Measurements from ENCODE around the gene FAM229B. TPM values are rescaled to one million over a fixed set of nuclear protein-coding genes. Genes with fewer than 3 reads are reported as not detected.

Gene FAM229B
- total and polyA plus RNA-seq, 9 of the 15 experiments (the other 6 are each of a cell fraction or from before 2014, with no cell fraction given) = 3.3 to 17.4 (median 5.8) TPM

- Histone ChIP-seq H3K4me2 (ENCODE audit: insufficient read depth, low read length) (no peak overlapping the region), H3K27ac (ENCODE audit: extremely low read depth, low read depth, low read length) (no peak overlapping the region), H3K79me2 (ENCODE audit: control insufficient read depth, insufficient read depth, low read length) (no peaks in the 10 kb centered on the region), H4K20me1 (replicated peaks; ENCODE audit: control insufficient read depth, insufficient read depth, low read length) (no peaks in the 10 kb centered on the region), H3K9me1 (ENCODE audit: control insufficient read depth, insufficient read depth, low read length) (no peaks in the 10 kb centered on the region), H3K27me3 (ENCODE audit: control insufficient read depth in 2 of 2, insufficient read depth in 2 of 2, low read length in 2 of 2) (no peaks in the 10 kb centered on the region; a peak in 1 of 5 replicates), H3K36me3 (ENCODE audit: control insufficient read depth, insufficient read depth, low read length) (no peaks in the 10 kb centered on the region), H3K4me3 (no peak overlapping the region), H3K9me3 (replicated peaks; ENCODE audit: control insufficient read depth, insufficient read depth, low read depth, low read length) (no peaks in the 10 kb centered on the region), H3K9ac (ENCODE audit: insufficient read depth in 1 of 2, low read depth in 2 of 2, low read length in 2 of 2) (no peak overlapping the region), H3K4me1 (replicated peaks in 1 of 2; ENCODE audit: control insufficient read depth in 2 of 2, insufficient read depth in 2 of 2, low read length in 2 of 2) (no peaks in the 10 kb centered on the region), H2AFZ (ENCODE audit: low read depth, low read length) (no peak overlapping the region)
- POLR2A ChIA-PET = interaction anchor here (1.0 kb wide), 1 partner anchor 14 kb away, joined by 4 read pairs; no protein-coding TSS in a partner anchor
- CTCF ChIA-PET (ENCODE audit: low intra/inter-chr PET ratio) = no interaction called here
- no TSS peak for BruUV-seq (replicated peaks)
- 0% methylated on average over 1 of the region's 1 CpG for WGBS (ENCODE audit: insufficient coverage, low coverage, missing lambda C conversion rate)
- DNase-seq (ENCODE audit: extremely low read depth in 1 of 4, low spot score in 3 of 4) (no peak), FAIRE-seq (no peak), ATAC-seq (no peak)
- intact Hi-C loops (cut with micrococcal nuclease) = no loop called here
- in situ Hi-C loops (cut with MboI) = no loop called here
- TF ChIP-seq ZBTB33 (CRISPR knock-in tag; IDR thresholded peaks at IDR 0.05) (no peak), ZNF41 (CRISPR knock-in tag; conservative IDR thresholded peaks at IDR 0.05) (no peak), BRD9 (IDR thresholded peaks at IDR 0.05; ENCODE audit: low read depth, partially characterized antibody) (no peak), CAMTA2 (CRISPR knock-in tag; conservative IDR thresholded peaks at IDR 0.05) (no peak)
These were observed 36.6 kb downstream of the FAM229B start for GRCh38 chr6:112123982-112124381.

GRCh38 chr6:112128208-112128607 is 40.8 kb downstream of the FAM229B start:
- WGBS (ENCODE audit: insufficient coverage, low coverage, missing lambda C conversion rate) = 2% methylated on average over 5 of the region's 5 CpGs
- in situ Hi-C loops (cut with MboI) (no loop called here), intact Hi-C loops (cut with micrococcal nuclease) (no loop called here)
- no peak overlapping the region for H3K27ac ChIP-seq (ENCODE audit: extremely low read depth, low read depth, low read length)
- BruUV-seq (replicated peaks) = no TSS peak
- FAIRE-seq (no peak), DNase-seq (ENCODE audit: extremely low read depth in 1 of 4, low spot score in 3 of 4) (no peak), ATAC-seq (no peak)
- H2AFZ ChIP-seq (ENCODE audit: low read depth, low read length) = no peak overlapping the region
- H3K9me1 ChIP-seq (ENCODE audit: control insufficient read depth, insufficient read depth, low read length) = no peaks in the 10 kb centered on the region
- ChIA-PET POLR2A (interaction anchor here (0.5 to 1.4 kb wide), 4 partner anchors 10 to 18 kb away, joined by 3 to 5 read pairs (median 4); no protein-coding TSS in a partner anchor), CTCF (ENCODE audit: low intra/inter-chr PET ratio) (no interaction called here)
- H3K4me2 ChIP-seq (ENCODE audit: insufficient read depth, low read length) = no peak overlapping the region
- H3K4me1 ChIP-seq (replicated peaks in 1 of 2; ENCODE audit: control insufficient read depth in 2 of 2, insufficient read depth in 2 of 2, low read length in 2 of 2) = no peaks in the 10 kb centered on the region
- no peaks in the 10 kb centered on the region for H3K36me3 ChIP-seq (ENCODE audit: control insufficient read depth, insufficient read depth, low read length)
- no peaks in the 10 kb centered on the region for H3K9me3 ChIP-seq (replicated peaks; ENCODE audit: control insufficient read depth, insufficient read depth, low read depth, low read length)
- H4K20me1 ChIP-seq (replicated peaks; ENCODE audit: control insufficient read depth, insufficient read depth, low read length) = no peaks in the 10 kb centered on the region
- no peak overlapping the region for H3K4me3 ChIP-seq
- H3K79me2 ChIP-seq (ENCODE audit: control insufficient read depth, insufficient read depth, low read length) = no peaks in the 10 kb centered on the region
- H3K9ac ChIP-seq (ENCODE audit: insufficient read depth in 1 of 2, low read depth in 2 of 2, low read length in 2 of 2) = no peak overlapping the region
- no peaks in the 10 kb centered on the region for H3K27me3 ChIP-seq (ENCODE audit: control insufficient read depth in 2 of 2, insufficient read depth in 2 of 2, low read length in 2 of 2)
- TF ChIP-seq NR4A1 (CRISPR knock-in tag; IDR thresholded peaks at IDR 0.05) (no peak), NR4A1 (tag; IDR thresholded peaks at IDR 0.05) (no peak), RUNX1 (IDR thresholded peaks at IDR 0.05; ENCODE audit: low read depth) (no peak), MED1 (CRISPR knock-in tag; IDR thresholded peaks at IDR 0.05; ENCODE audit: borderline replicate concordance) (no peak), PRMT5 (CRISPR knock-in tag; IDR thresholded peaks at IDR 0.05) (no peak), MLLT1 (IDR thresholded peaks at IDR 0.05) (no peak), ZNF57 (CRISPR knock-in tag; IDR thresholded peaks at IDR 0.05) (no peak), ZNF134 (CRISPR knock-in tag; conservative IDR thresholded peaks at IDR 0.05) (no peak)
